ENCODE measurements around the gene IL13. TPM values are rescaled to one million over a fixed set of nuclear protein-coding genes. Genes with fewer than 3 reads are reported as not detected.

IL13 gene
- total and polyA plus RNA-seq, 12 donors = 0.06 to 0.61 (median 0.21) TPM; not detected in 8

GRCh38 chr5:132679717-132680380 is 21.9 kb downstream of the IL13 start:
- WGBS, 4 donors = 96 to 97% (median 96%) methylated on average over 11 to 15 of the region's 15 CpGs
- intact Hi-C loops (cut with DNase I) = no loop called here
- no peak overlapping the region for H3K4me3 ChIP-seq
- H3K36me3 ChIP-seq (replicated peaks in 1 of 2) = no peaks in the 10 kb centered on the region
- no peak overlapping the region for H3K27ac ChIP-seq
- H3K4me1 ChIP-seq (replicated peaks in 1 of 2) = peaks cover 0 to 6% of the 10 kb centered on the region in 2 donors
- no peaks in the 10 kb centered on the region for H3K27me3 ChIP-seq
- TF ChIP-seq CTCF (IDR thresholded peaks at IDR 0.05) (no peak), POLR2A (IDR thresholded peaks at IDR 0.05) (no peak)
- peak in 1 of 7 donors; percentile 27 for DNase-seq
- no peaks in the 10 kb centered on the region for H3K9me3 ChIP-seq (replicated peaks in 1 of 3)

DNA sequence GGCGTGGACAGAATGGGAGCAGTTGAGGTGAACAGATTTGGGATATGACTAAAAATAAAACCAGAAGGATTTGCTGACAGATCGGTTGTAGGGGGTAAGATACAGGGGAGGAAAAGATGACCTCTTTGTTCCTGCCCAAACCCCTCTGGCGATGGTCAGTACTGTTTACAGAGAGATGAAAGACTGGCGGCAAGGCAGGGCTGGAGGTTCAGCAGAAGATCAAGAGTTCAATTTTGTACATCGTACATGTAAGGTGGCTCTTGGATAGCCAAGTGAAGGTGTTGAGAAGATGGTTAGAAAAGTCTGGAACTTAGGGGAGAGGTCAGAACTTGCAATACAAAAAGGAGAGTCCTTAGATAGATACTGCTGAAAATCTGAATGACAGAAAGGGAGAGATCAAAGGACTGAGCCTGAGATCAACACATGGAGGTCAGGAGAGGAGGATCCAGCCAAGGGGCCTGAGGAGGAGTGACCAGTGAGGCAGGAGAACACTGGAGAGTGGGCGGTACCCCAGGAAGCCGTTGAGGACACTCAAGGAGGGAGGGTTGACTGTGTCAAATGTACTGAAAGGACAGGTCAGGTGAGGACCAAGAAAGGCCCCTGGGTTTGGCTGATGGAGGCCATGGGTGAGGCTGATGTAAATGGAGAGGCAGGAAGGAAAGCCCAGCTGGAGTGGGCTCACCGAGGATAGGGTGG is 23.0 kb downstream of the IL13 start:
- H3K4me3 ChIP-seq = no peak overlapping the region
- H3K27me3 ChIP-seq = no peaks in the 10 kb centered on the region
- intact Hi-C loops (cut with DNase I) = no loop called here
- WGBS, 4 donors = 91 to 95% (median 93%) methylated on average over 8 of the region's 8 CpGs
- peaks cover 0 to 6% of the 10 kb centered on the region in 2 donors for H3K4me1 ChIP-seq (replicated peaks in 1 of 2)
- no peaks in the 10 kb centered on the region for H3K9me3 ChIP-seq (replicated peaks in 1 of 3)
- no peaks in the 10 kb centered on the region for H3K36me3 ChIP-seq (replicated peaks in 1 of 2)
- no peak overlapping the region for H3K27ac ChIP-seq
- peak in 1 of 7 donors; percentile 24 for DNase-seq
- TF ChIP-seq CTCF (IDR thresholded peaks at IDR 0.05) = no peak
- TF ChIP-seq POLR2A (IDR thresholded peaks at IDR 0.05) = no peak

DNA sequence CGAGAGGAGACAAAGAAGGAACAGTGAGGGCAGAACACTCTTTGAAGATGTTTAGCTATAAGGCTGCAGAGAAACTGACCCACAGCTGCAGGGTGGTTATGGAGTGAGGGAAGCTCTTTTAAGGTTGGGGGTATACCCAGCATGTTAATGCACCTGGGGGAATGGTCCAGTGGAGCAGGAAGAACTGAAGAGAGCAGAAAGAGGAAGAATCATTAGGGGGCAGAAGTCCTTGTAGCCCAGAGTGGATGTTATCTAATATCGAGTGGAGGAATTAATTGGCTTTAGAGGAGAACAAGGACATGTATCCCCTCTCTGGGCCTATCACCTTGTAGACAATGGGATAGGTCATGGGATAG is 23.5 kb downstream of the IL13 start:
- TF ChIP-seq POLR2A (IDR thresholded peaks at IDR 0.05) (no peak), CTCF (IDR thresholded peaks at IDR 0.05) (no peak)
- no peaks in the 10 kb centered on the region for H3K27me3 ChIP-seq
- no peak overlapping the region for H3K4me3 ChIP-seq
- peaks cover 0 to 6% of the 10 kb centered on the region in 2 donors for H3K4me1 ChIP-seq (replicated peaks in 1 of 2)
- intact Hi-C loops (cut with DNase I) = no loop called here
- no peak for DNase-seq
- 86 to 93% (median 89%) methylated on average over 2 of the region's 2 CpGs for WGBS, 4 donors
- no peak overlapping the region for H3K27ac ChIP-seq
- no peaks in the 10 kb centered on the region for H3K36me3 ChIP-seq (replicated peaks in 1 of 2)
- H3K9me3 ChIP-seq (replicated peaks in 1 of 3) = no peaks in the 10 kb centered on the region

GRCh38 chr5:132681983-132682382 is 24.0 kb downstream of the IL13 start:
- 87 to 100% (median 95%) methylated on average over 3 to 4 of the region's 4 CpGs for WGBS, 4 donors

More at GRCh38 chr5:132681983-132682382, 24.0 kb downstream of the IL13 start:
- H3K27ac ChIP-seq = no peak overlapping the region
- intact Hi-C loops (cut with DNase I) = no loop called here
- H3K9me3 ChIP-seq (replicated peaks in 1 of 3) = no peaks in the 10 kb centered on the region
- H3K4me1 ChIP-seq (replicated peaks in 1 of 2) = peaks cover 0 to 3% of the 10 kb centered on the region in 2 donors
- peak in 1 of 7 donors; percentile 10 for DNase-seq
- no peak for TF ChIP-seq CTCF (IDR thresholded peaks at IDR 0.05)
- no peak for TF ChIP-seq POLR2A (IDR thresholded peaks at IDR 0.05)
- H3K4me3 ChIP-seq = no peak overlapping the region
- no peaks in the 10 kb centered on the region for H3K36me3 ChIP-seq (replicated peaks in 1 of 2)
- H3K27me3 ChIP-seq = no peaks in the 10 kb centered on the region
